Effector CD8-positive, alpha-beta T cell (primary cell): ENCODE measurements around the gene SORL1.

Experiments
- DNase-seq: peaks from one replicate; lab custom pipeline; 2025; lab: John Stamatoyannopoulos, UW

Gene SORL1

DNA sequence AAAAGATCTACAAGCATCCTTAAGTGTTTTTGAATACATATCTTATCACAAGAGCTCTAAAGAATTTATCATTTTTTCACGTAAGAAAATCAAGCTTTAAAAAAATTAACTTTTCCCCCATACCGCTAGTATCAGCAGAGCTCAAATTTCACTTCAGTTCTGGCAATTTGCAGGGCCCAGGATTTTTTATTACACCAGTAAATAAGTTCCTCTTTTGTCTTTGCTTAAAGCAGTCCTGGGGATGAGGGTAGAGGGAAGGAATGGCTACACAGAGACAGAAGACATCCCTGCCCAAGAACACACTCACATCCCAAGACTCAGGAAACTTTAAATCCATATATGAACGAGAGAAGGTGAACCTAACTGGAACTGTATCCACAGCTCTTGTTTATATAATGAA lies 22.6 kb upstream of the SORL1 start:
- DNase-seq: no peak

DNA sequence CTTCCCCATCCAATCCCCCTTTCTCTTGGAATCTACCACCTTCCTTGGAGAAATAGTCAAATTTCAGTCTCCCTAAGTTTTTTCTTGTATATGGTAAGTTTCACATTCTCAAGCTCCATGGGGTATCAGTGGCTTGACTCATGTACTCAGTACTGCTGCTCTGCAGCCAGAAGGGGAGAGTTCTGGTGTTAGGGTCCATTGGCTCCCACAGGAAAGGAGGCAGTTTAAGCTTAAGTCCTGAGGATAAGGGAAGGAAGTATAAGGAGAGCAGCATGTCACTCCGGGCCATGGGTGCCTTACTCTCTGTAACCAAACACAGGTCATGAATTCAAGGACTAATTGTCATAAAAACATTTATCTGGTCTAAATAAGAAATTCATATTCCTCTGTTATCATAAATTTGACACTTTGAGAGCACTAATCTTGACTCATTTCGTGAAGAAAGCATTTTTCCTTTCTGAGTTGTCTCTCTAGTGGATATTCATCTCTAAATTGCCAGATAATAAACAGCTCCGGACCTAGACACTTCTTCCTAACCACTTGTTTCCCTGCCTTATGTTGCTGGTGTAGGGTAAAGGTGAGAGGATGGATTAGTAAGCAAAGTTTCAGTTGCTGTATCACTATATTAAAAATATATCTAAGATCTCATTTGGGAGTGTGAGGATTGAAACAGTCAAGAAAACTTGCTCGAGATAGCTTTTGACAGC lies 20.1 kb upstream of the SORL1 start:
- DNase-seq: no peak

DNA sequence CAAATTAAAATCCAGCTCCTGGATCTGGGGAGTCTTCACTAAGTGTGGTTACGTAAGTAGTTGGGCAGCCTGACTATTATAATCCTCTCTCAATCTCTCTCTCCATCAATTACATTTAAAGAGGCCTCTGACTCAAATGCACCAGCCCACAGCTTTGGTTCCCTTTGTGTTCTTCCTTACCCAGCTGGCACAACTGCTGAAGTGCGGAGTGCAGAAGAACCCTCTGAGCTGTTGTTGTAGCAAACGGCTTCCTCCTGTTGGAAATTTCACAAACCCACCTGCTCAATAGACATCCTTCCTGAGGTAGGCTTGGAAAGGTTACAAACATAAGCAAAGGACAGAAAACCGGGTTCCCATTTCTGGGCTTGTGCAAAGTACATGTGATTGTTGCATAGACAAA lies 17.0 kb upstream of the SORL1 start:
- DNase-seq: no peak

DNA sequence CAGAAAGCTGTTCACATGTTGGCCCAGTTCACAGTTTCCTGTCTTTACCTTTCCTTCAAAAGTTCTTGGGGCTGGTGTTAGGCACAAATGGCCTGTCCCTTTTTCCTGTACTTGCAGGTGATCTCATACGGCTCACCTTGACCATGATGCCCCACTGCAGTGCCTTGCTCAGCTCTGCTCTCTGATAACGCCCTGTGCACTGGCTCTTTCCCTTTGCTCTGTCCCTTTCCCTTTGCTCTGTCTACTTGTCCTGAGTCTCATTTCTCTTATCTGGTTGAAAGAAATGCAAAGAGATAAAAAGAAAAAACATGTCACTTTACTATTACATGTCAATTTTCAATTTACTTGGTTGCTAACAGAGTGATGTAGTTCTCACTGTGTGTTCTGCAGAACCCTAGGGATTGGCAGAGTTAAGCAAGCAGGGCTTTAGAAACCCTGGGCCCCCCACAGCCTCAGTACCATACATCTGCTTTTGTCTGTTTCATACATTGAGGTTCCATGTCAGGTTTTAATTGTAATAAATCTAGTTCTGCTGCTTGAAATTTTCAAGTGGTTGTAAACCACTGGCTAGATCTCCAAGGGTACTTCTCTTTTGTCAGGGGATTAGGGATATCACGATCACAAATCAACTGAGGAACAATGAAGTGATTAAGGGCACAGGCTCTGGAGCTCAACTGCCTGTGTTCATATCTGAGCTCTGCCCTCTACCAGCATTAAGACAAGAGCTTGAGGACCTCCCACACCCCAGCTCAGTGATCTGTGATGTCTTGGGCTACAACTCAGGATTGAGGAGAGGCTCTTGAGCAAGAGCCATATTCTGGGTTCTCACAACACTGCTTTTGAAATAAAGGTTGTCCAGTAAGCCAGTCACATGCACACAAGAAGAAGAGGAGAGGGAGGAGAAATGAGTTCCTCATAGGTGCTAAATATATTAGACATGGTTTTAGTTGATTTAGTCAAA lies 16.3 kb upstream of the SORL1 start:
- DNase-seq: no peak

DNA sequence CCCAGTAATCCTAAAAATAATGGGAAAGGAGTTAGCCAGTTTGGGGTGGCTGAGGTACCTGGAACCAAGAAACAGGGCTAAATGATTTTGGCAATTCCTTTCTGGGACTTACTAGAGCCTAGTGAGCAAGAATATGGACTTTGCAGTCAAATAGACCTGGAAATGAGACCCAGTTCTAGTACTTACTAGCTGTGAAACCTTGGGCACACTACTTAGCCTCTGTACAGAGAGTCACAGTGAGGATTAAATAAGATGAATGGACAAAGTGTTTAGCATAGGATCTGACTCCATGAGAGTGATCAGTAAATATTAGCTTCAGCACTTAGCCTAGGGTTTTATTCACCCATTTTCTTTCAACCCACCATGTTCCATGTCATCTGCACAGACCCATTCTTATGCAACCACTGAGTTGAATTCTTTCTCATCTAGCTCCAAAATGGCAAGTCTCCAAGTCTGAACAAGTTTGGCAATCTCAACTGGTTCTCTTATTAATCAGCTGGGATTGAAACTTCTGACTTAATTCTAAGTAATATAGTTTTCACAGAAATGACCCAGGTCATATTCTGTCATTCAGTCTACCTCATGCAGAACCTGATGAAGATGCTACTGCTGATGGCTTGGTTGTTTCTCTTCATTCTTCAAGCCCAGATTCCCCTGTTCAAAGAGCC lies 15.0 kb upstream of the SORL1 start:
- DNase-seq: no peak

DNA sequence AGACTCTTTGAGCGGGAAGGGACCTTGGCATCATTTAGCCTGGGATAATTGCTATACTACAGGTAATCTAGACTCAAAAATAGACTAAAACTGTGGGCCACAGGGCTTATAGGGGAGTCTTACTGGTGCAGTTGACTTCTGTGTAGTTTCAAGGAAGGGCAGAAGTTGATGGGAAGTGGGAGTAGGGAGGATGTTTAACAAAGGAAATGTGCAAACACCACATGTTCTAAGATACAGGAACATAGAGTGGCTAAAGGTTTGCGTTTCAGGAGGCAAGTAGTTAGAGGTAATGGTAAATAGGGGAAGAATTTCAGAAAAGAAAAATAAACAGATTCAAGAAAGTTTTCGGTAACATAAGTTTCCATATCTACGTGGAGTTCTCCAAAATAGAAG lies 14.4 kb upstream of the SORL1 start:
- DNase-seq: no peak

DNA sequence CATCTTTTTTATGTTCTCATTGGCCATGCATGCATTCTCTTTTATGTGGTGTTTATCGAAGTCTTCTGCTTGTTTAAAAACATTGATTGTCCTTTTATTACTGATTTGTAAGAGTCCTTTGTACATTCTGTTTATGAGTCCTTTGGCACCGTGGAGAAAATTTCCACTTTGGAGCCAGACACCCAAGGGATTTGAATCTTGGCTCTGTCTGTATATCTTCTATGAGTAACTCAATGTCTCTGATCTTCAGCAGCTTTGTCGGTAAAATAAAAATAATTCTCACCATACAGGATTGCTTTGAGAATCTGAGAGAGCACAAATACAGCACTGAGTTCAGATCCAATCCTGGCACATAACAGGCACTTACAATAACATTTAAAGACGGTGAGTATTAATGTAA lies 12.8 kb upstream of the SORL1 start:
- DNase-seq: no peak

DNA sequence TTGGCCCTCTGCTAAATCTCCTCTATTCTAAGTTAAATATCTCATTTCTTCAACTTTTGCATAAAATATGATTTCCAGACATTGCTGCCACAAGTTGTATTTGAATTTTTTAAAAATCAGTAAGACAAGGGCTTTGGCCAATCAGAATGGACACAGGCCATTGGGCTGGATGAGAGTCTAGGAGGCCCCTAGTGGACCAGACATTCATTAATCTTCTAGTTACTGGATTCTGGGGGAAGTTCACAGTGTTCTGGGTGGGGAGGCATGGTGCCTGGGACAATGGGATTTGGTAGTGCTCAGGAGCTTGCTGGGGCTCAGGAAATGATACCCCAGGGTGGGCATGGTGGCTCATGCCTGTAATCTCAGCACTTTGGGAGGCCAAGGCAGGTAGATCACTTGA lies 12.4 kb upstream of the SORL1 start:
- no peak for DNase-seq

DNA sequence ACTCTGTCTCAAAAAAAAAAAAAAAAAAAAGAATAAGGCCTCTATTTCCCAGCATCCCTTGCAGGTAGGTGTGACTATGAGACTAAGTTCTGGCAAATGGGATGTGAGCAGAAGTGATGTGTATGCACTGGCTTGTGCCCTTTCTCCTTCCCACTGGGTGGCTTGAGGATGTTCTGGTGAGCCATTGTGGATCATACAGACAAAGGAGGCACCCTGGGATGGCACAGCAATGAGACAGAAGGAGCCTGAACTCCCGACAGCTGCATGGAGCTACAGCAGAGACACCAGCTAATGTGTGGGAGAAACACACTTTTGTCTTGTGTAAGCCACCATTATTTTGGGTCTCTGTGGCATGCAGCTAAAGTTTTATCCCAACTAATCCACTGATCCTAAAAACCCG lies 10.6 kb upstream of the SORL1 start:
- DNase-seq: no peak

DNA sequence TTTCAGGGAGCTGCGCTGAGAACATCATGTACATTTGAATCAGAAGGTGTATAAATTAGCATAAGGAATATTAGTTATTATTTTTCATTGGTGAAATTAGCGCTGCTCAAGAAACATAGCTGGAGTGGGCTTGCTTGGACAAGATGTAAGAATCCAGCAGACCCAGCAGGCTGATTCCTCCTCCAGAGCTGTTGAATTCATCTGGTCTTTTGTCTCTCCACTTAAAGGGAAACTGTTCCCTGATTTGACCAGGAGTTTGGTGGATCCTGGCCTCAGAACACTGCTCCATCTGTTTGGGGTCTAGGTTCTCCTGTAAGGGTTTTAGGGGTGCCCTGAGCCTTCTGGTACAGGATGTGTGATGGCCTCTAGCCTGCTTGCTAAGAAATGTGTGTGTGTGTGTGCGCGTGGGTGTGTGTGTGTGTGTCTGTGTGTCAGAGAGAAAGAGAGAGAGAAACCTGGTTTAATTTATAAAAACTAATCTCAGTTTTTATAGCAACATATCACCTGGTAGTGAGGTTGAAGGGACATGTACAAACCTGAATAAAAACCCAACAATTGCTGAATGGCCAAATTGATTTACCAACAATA lies 8.3 kb upstream of the SORL1 start:
- DNase-seq: no peak

DNA sequence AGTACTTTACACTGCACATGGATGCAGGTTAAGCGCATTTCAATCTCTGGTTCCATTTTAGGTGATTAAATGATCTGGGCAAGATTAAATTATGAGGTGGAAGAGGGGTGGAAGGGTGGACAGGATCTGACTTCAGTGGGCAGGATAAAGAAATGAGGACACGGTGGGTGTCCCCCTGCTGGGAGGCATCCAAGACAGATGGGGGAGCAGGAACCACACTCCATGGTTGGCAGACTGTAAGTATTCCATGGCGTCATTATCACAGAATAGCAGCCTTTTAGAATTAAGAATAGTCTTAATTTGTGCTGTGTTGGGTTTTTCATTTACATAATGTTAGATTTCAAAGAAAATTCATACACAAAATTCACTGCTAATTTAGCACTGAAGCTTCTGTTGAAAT lies 7.6 kb upstream of the SORL1 start:
- DNase-seq: no peak

DNA sequence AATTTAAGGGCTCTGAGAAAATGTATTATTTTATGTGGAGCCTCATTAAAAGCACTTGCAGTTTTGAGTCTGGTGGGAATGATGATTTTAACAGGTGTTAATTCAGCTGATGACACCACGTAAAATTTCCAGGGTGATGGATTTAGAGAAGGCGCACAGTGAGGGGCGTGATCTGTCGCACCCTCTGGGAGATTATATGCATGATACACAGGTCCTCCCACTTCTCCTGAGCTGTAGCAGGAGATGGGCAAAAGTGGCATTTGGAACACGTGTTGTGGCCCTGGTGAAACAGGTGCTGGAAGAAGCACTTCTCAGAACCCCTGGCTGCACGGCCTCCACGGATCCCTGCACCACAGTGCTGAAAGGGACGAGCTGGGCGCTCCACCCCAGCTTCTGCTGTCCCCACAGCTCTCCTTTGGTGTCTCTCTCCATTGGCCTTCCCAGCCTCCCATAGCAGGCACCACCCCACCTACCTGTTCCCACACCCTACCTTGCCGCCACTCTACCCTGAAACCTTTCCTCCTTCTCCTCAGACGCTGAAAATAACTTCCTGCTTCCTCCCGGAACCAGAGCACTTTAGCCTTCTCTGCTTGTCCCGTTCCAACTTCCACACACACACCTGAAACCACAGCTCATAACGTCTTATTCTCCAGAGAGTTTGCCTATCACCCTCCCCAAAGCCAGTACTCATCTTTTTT lies 6.9 kb upstream of the SORL1 start:
- DNase-seq: no peak

DNA sequence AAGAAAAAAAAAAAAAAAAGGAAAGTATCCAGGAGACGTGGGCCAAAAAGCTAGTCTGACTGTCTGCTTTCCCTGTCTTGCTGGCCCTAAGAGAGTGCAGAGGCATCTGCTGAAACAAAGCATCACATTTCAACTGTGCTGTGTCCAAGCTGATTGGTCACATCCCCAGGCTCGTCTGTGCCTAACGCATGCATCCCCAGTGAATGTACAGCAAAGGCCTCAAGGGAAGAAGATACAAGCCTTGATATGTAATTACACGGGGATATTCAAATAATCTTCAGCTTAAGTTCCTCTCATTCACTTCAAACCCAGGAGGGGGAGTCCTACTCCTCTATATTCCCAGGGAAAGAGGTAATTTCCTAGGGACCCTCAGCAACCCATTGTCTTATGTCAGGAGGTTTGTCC lies 5.4 kb upstream of the SORL1 start:
- DNase-seq: no peak

DNA sequence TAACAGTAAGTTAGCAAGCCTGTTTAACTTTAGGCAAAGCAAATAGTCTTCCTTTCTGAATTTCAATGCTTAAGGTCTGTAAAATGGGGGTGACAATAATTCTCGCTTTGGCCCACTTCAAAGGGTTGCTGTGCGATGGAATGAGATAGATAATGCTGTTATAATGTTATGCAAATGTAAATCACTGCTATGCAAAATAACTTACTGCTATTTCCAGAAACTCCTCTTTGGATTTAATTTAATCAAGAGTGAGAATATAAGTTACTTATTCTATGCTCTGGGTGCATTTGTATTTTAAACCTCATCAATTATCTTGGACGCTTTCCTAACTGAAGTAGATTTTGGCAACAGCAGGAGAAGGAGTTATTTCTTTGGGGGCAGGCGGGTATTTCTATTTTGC lies 4.1 kb upstream of the SORL1 start:
- no peak for DNase-seq

DNA sequence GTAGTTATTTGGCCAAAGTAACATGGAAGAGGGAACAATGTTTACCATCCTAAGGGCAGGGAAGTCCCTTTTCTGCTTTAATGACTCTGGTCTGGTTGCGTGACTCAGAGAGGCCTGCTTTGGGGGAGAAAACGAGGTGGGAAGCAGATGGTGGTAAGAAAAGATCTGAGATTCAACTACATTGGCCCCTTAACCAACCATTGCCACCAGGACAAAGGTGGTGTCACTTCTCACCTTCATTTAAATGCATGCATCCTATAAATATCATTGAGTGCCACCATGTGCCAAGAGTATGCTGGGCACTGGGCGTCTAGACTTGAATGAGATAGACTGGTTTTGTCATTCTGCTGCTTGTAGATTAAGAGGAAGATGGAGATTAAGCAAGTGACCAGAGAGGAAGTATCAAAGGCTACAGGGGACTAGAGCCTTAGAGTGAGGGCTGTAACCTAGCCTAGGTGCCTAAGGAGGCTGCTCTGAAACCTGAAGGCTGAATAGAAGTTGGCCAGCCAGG lies 3.6 kb upstream of the SORL1 start:
- no peak for DNase-seq

DNA sequence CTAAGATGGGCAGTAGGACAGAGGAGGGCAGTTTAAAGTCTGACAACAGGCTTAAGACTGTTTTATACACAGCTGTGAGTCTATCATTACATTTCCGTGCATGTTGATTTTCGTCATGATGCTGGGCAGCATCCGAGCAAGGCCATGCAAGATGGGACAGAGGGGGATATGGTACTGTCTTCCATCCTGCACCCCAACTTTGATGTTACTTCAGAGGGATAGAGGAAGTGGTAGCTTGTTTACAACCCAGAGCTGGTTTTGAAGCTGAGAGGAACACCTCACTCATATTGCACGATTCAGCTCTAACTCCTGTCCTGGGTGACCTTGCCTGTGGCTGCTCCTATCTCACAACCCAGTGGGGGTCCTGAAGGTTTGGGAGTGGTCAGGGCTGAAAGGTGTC lies 3.0 kb upstream of the SORL1 start:
- no peak for DNase-seq

DNA sequence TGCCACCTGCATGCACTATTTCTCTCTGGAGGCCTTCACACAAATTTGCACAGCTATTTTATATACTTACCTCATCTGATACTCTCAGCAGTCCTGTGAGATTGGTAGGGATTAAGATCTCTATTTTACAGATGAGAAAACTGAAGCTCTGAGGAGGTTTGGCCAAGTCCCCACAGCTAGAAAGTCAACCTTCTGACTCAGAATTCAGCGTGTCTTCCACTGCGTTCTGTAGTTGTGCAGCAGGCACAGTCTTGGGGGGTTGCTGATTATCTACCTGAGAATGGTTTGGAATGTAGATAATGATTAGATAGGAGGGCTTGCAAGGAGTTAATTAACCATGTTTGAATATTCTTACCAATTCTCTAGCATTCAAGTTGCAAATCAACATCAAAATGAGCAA lies 2.5 kb upstream of the SORL1 start:
- no peak for DNase-seq

DNA sequence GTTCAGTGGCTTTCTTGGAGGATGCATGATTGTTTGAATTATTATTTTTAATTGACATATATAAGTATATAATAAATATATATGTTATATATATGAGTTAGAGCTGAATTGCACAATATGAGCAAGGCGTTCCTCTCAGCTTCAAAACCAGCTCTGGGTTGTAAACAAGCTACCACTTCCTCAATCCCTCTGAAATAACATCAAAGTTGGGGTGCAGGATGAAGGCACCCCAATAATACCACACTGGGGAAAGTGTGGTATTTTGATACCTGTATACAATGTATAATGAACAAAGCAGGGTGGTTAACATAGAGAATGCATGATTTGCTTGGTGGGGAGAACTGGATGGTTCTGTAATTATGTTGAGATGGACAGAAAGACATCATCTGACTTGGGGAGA lies 1.7 kb upstream of the SORL1 start:
- DNase-seq: no peak

DNA sequence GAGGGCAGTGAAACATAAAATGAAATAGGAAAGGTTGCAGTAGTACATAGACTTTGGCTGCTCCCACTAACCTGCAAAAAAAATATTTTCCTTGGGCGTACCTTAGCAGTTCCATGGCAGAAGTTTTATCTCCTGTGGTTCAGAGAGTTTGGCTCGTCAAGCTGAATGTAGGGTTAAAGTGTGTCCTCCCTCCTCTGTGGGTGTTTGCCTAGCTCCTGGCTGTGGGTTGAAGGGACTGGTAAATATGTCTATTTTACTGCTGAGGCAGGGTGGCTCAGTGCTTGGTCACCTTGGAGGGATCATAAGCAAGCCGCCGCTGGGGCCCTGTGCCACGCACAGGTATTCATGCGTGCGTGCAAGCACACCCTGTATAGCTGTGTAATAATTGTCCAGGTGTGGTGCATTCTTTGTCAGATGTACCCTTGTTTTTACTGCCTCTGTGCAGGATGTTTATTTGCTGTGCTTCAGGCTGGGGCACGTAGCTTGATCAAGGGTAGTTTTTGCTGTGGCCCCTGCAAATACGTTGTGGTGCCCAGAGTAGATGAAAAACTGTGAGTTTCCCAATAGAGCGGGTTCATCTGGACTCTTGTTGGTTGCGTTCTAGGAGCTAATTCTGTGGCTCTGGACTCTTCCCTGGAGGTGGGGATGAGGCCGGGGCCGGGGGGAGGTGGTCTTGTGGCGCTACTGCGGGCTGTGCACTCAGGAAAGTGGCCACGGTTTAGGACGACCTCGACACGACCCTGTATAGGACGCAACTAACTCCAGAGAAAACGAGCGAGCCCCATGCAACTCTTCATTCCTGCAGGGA lies 732 bp upstream of the SORL1 start:
- DNase-seq: no peak

DNA sequence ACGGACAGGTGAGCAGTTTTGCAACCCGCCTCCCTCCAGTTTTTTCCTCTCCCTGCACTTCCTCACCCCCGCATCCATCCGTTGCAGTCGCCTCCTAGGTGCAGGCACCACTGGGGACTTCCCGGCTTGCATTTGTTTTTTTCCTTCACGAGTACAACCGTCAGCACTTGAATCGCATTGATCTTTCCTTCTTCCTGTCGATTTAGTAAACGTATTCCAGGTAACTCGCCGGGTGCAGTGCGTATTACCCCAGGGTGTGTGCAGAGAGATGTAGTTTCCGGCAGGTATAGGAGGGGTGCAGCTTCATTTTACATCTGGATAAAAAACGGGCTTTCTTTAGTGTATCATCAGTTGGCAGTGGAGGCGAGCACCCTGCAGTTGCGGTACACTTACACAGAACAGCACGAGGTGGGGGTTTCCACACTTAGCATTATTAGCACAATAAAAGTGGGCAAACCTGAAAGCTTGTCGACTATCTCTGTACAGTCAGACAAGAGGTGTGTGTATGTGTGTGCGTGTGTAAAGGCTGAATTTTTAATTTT lies 566 bp downstream of the SORL1 start, which contains the start of gene SORL1-AS1:
Gene SORL1-AS1, minus strand, starts transcription at position 359 of the 542 bp plus-strand sequence.
- DNase-seq: peak; percentile 46
